GM19193 (cell line): ENCODE measurements around the gene COQ8B.
A peak's percentile ranks its signal among the peaks of the same experiment; 100 is the strongest.

Experiments used
- POLR2A ChIP-seq: IDR thresholded peaks from 4 replicates; pipeline ENCODE4 v1.6.1; 2011; ENCODE audit not compliant: insufficient read depth, insufficient read length; ENCODE audit errors: extremely low read depth

The COQ8B gene

DNA sequence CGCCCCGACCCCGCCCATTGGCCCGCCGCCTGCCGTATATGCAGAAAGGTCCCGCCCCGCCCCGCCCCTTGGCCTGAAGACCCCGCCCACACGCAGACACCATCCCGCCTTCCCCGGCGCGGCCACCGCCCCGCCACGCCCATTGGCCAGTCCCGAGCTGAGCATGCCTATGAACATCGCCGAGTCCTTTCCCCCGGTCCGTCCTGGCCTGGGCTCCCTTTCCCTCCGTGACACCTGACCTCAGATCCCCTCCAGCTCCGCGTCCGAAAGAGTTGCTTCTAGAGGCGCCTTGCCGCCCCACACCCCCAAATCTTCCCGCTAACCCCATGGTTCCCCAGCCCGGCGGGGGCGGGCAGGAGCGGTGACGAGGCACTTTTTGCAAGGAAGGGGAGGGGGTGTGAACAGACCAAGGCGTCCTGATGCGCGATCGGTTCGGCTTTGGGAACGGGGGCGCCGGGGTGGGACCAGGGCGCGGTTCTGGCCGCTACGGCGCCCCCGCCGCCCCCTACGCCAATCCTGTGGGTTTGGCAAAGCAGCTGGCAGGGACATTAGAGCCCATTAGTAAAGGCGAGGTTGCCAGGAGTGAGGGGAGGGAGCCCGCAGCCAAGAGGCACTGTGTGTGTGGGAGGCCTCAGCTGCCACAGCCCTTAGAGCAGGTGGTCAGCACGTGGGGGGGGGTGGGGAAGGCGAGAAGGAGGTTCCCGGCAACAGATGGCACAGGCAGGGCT is 25.8 kb downstream of the COQ8B start:
- TF ChIP-seq POLR2A: no peak

DNA sequence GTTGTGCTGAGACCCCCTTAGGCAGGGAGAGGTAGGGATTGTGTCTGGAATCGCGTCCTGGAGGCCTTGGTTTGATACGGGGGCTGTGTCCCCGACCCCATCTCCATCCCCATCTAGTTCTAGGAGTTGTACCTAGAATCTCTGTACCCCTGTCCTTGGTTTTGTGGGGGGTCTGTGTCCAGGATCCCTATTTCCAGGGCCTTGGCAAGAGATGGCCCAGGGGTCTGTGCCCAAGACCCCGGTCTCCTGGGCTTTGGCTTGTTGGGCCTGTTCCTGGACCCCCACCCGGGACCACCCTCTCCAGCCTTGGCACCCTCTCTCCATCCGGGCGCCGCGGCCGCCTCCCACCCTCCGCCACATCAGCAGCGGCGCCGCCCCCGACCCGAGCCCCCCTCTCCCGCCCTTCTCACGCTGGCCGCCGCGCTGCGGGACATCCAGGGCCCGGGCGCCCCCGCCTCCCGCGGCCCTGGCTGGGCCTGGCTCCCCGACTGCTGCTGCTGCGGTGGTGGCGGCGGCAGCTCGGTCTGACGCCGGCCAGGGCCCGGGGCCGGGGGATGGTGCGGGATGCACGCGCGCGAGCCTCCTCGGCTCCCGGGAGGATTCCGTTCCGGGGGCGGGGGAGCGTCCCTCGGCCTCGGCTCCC is 26.5 kb downstream of the COQ8B start, which contains the start of gene NUMBL:
Gene NUMBL, minus strand, starts transcription at position 602 of the 643 bp plus-strand sequence. Its CDS starts 168 bp downstream, at position 434.
- TF ChIP-seq POLR2A: no peak

DNA sequence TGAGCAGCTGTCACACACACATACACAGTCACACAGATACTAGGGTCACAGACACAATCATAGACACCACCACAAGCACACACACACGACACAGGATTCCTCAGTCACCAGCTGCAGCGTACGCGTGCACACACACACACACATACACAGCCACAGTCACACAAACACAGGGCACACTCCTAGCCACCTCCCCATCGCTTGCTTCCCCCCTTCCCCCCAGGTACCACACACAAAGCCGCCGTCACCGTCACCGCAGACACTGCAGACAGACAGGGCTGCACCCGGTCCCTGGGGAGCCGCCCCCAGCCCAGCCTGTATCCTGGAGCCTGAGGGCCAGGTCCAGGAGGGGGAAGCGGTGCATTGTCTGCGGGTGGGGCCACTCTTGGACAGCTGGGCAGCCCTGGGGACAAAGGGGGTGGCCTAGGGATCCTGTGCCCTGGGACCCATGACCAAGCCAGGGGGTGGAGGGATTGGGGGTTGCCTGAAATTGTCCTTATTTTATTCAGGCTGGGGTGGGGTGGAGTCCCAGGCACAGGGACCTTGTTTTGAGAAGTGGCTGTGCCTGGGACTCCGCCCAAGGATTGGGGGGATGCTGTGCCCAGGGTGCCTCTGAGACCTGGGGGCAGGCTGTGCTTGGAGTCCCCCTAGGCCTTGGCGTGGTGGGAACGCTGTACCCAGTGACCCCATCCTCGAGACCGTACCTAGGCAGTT is 27.2 kb downstream of the COQ8B start:
- TF ChIP-seq POLR2A: no peak

DNA sequence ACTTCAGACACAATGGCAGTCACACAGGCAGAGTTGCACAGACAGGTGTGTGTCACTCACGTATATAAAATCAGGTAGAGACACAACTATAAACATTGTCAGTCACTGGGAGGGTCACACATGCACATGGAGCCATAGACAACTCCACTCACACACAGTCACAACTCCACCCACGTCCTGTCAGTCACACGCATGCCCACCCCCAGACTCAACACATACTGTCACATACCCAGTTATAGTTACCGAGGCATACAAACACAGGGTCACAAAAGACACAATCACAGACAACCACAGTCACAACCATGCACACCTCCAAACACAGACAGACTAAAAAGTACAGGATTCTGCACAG is 27.7 kb downstream of the COQ8B start:
- no peak for TF ChIP-seq POLR2A

DNA sequence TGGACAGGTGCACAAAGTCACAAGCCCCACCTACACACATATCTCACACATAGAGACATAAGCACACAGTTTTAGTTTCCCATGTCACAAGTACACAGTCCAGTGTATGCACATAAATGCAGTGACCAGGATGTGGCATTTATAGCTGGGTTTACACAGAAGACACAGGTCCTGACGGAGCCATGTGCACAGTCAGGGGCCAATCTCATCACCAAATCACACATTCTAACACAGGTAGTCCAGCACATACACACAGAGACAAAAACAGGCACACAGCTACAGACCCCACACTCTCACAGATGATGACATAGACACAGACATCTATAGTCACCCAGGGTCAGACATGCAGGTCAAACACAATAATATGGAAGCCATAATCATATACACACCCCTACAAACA is 28.4 kb downstream of the COQ8B start:
- TF ChIP-seq POLR2A: no peak

DNA sequence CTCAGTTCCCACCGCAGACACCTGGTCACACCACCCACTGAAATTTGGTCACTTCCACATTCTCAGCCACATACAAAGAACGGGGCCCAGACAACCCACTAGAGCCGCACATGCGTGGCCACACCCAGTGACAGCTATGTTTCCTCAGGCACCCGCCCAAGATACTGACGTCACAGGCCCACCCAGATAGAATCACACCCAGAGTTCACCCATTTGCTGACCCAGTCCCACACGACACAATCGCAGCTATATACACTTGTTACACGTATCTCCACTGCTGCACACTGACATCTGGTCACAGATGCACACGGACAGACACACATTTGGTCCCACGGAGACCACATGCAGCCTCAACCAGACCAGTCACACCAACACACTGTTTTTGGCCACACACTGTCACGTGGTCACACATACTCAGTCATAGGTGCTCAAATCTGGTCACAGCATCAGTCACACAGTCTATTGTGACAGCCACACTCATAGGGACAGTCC is 29.1 kb downstream of the COQ8B start:
- TF ChIP-seq POLR2A: peak; percentile 12

DNA sequence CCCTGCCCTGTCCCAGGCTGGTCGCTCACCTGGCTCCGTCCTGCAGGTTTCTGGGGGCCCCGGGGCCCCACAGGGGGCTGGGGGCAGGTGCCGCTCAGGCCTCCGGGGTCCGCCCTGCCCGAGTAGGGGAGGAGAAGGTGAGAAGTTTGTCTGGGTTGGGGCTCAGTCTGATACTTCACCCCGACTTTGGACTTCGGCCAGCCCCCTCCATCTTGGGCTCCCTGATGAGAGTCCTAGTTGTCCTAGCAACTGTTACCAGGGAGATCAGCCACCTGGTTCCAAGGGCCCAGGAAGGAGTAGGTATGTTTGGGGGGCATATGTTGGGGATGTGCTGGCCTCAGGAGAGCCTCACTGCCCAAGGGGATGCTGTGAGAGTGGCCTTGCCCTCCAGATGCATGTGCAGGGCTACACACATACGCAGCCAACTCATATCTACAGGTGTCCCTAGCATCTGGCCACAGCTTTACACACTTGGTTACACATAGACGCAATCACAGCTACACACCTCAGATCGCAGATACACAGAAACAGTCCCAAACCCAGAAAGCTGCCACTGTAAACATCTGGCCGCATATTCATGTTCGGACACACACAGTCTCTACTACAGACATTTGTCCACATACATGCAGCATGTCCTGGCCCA is 29.7 kb downstream of the COQ8B start:
- no peak for TF ChIP-seq POLR2A

DNA sequence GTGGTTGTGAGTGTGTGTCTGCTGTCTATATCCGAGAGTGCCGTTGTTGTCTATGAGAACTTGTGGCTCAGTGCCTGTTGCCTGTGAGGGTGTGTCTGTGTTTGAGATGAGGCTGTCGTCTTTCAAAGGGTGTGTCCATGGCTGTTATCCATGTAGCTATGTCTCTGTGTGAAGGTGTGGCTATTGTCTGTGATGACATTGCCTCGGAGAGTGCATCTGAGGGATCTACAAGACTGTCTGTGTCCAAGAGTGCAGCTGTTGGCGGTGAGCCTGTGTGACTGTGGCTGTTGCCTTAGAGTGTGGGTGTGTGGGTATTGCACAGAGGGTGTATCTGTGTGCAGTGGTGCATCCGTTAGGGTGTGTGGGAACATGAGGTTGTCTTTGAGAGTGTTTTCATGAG is 31.1 kb downstream of the COQ8B start:
- no peak for TF ChIP-seq POLR2A

DNA sequence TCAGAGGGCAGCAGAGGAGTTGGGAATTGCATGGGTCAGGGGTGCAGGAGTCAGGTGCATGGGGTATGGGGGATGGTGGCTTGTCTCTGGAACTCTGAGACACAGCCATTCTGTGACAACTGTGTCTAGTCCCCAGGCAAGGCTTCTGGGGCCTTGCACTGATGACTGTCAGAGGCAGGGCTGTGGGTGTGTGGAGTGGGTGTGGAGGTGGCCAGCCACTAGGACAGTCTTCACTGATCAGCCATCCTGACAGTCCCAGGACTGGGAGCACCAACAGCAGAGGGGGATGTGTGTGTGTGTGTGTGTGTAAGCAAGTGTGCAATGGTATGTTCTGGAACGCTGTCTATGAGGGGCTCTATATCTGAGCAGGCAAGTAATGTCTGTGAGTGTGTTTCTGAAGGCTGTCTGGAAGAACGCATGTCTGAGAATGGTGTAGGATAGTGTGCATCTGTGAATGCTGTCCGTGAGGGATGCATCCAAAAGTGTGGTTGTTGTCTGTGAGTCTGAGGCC is 31.6 kb downstream of the COQ8B start:
- TF ChIP-seq POLR2A: no peak

DNA sequence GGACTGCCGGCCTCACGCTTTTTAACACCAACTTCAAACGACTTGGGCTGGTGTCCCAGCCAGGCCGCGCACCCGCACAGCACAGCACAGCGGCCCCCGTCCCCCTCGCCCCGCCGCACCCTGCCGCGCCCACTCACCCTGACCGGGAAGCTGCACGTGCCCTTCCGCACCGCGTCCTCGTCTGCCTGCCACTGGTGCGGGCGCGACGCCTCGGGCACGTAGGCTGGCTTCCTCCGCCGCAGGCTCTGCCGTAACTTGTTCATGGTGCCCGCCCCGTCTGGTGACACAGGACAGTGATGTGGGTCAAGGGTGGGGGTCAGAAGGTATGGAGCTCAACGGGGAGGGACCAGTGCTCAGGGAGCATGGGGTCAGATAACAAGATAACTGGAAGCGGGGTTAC is 32.4 kb downstream of the COQ8B start:
- no peak for TF ChIP-seq POLR2A

DNA sequence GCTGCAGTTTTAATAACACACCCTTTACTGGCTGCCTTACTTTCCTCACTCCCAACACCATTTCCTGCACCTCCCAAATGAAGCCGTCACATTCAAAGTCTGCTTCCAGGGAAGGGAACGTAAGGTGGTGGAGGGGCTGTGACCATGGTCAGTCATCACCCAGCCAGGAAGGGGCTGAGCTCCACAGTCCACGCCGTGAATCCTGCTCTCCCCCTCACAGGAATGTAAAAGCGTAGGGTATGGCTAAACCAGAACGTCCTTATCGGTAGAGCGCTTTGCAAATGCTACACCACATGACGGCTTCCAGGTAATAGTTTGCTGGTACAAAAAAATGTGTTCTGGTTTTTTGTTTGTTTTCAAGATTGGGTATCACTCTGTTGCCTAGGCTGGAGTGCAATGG is 33.2 kb downstream of the COQ8B start:
- TF ChIP-seq POLR2A: no peak

DNA sequence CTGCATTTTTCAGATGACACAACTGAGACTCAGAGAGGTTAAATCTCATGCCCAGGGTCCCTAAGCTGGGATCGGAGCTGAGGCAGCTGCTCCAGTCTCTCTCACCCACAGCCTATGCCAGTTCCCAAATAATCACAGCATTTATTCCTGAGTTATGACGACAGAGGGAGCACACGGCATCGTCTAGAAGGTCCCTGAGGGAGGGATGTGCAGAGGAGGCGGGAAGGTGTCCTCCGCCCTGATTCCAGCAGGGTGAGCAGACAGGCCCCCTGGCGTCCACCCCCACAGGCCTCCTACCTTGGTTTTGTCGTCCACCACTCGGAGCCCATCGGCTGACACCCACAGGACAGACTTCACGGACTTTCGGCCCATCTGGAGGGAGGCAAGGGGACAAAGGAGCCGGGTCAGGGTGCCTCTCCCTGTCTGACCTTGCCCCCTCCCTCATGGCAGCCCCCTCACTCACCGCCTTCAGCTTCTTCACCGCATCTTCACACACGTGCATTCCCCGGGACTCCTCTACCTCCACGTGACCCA is 34.2 kb downstream of the COQ8B start:
- no peak for TF ChIP-seq POLR2A

DNA sequence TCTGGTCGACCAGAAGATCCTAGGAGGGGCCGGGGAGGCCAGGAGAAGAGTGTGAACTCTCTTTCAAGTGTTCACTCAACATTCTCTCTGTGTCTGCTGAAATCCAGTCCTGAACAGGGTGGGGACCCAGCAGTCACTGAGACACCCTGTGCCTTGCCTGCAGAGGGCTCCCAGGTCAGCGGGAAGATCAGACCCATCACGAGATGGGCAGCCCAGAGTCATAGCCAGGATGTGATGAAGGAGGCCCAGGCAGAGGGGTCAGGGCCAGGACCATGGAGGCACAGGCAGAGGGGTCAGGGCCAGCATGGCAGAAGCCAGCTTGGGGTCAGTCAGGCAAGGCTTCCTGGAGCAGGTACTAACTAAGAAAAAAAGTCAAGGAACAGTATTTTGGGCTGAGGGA is 35.6 kb downstream of the COQ8B start:
- no peak for TF ChIP-seq POLR2A

DNA sequence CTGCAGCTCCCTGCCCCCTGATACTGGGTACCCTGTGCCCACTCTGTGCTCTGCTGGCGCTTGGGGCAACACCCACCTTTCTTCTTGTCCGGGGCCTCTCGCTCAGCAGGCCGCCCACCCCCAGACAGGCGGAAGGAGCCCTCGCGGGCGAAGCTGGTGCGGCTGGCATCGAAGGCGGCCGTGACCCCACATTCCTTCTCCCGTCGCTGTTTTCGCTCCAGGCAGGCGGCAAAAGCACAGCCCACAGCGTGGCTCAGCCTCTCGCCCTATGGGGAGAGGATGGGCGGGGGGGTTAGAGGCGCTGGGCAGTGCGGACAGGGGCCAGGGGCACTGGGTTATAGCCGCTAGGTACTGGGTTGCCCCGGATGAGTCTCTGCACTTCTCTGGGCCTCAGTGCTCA is 39.5 kb downstream of the COQ8B start:
- TF ChIP-seq POLR2A: no peak

DNA sequence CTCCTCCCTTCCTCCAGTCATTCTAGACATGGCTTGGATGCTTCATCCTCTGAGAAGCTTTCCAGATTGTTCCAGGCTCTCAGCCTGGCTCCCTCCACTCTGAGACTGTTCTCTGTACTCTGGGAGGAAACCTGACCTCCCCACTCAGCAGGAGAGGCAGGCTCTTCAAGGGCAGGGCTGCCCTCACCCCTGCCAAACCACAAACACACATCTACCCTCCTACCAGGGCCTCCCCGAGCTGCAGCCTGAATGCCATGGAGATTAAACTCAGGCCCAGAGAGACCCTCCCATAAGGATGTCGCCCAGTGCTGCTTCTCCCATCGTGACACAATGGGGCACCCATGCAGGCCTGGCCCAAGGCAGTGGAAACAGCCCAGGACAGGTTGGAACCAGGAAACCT is 42.4 kb downstream of the COQ8B start:
- TF ChIP-seq POLR2A: no peak
